Right atrium auricular region (tissue), 2 donors: Measurements from ENCODE around the gene NTPCR. TPM values are rescaled to one million over a fixed set of nuclear protein-coding genes. Genes with fewer than 3 reads are reported as not detected.
"Not testable (repeated sequence)": the region's sequence is repeated elsewhere in the genome, so short reads cannot be mapped to it uniquely, and the experiment has no call there.

ENCODE experiments used
- DNase-seq: peaks from one replicate; pipeline ENCODE4 v3.0.0-alpha.2; 2019; ENCODE audit warnings: low spot score
- H3K27ac ChIP-seq, 2 donors: fragments of 200-600 bp; sonication (generic); 1 replicate in 1 of 2; 2 replicates in 1 of 2; pipeline ENCODE4 v1.5.1; 2016 to 2019
- H3K27me3 ChIP-seq, 2 donors: fragments of 200-600 bp; sonication (generic); one replicate each; pipeline versions ENCODE4 v1.5.1 to v1.6.0; 2017 to 2019
- H3K36me3 ChIP-seq: fragments of 200-600 bp; sonication (generic); one replicate; pipeline ENCODE4 v1.5.1; 2016
- H3K4me1 ChIP-seq, 2 donors: fragments of 200-600 bp; sonication (generic); one replicate each; pipeline versions ENCODE4 v1.5.1 to v1.6.0; 2017 to 2019
- H3K4me3 ChIP-seq, 2 donors: fragments of 200-600 bp; sonication (generic); 1 replicate in 1 of 2; 2 replicates in 1 of 2; pipeline ENCODE4 v1.5.1; 2017 to 2019; ENCODE audit warnings: mild to moderate bottlenecking in 1 of 2, moderate library complexity in 1 of 2
- H3K9me3 ChIP-seq, 2 donors: fragments of 200-600 bp; sonication (generic); one replicate each; pipeline ENCODE4 v1.5.1; 2019
- total RNA-seq, 2 donors: library from RNA; depleted of rRNA; stranded (reverse); fragments of >200 nt; gene quantifications; one replicate each; pipeline ENCODE4 v1.1.0, GENCODE V29; 2016
- TF ChIP-seq, protein P1 (sequence below), 2 donors: fragments of 200-600 bp; sonication (generic); IDR thresholded peaks; one replicate each; pipeline ENCODE4 v1.5.1; 2019; ENCODE audit warnings: antibody characterized with exemption in 2 of 2

Gene NTPCR
- total RNA-seq, 2 donors from 2014 or later: 27.3 to 39.3 TPM

DNA sequence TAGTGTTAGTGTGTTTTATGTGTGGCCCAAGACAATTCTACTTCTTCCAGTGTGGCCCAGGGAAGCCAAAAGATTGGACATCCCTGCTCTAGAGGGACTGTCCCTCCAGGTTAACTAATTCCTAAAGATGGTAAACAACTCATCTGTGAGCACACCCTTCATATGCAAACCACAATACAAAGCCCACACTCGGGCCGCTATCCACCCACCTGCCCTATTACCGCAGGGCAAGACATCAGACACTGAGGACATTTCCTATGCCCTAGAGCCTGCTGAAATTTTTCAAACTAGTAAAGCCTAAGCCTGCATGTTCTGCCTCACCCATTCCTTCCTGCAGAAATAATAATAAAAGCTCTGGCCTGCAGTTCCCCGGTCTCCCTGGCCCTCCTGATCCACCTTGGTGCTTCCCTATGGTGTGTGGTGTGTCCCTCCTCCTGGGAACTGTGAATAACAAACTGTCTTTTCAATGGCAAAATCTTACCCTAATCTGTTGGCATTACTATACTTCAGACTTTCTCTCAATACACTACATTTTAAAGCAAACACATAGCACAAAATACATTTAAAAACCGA lies 39.3 kb upstream of the NTPCR start:
- no peaks in the 10 kb centered on the region for H3K27me3 ChIP-seq
- TF ChIP-seq, protein P1, sequence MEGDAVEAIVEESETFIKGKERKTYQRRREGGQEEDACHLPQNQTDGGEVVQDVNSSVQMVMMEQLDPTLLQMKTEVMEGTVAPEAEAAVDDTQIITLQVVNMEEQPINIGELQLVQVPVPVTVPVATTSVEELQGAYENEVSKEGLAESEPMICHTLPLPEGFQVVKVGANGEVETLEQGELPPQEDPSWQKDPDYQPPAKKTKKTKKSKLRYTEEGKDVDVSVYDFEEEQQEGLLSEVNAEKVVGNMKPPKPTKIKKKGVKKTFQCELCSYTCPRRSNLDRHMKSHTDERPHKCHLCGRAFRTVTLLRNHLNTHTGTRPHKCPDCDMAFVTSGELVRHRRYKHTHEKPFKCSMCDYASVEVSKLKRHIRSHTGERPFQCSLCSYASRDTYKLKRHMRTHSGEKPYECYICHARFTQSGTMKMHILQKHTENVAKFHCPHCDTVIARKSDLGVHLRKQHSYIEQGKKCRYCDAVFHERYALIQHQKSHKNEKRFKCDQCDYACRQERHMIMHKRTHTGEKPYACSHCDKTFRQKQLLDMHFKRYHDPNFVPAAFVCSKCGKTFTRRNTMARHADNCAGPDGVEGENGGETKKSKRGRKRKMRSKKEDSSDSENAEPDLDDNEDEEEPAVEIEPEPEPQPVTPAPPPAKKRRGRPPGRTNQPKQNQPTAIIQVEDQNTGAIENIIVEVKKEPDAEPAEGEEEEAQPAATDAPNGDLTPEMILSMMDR (IDR thresholded peaks at IDR 0.05): no peak
- H3K27ac ChIP-seq: no peak overlapping the region
- no peaks in the 10 kb centered on the region for H3K9me3 ChIP-seq
- H3K36me3 ChIP-seq: no peaks in the 10 kb centered on the region
- no peak for DNase-seq
- H3K4me3 ChIP-seq: no peak overlapping the region
- H3K4me1 ChIP-seq: no peaks in the 10 kb centered on the region

DNA sequence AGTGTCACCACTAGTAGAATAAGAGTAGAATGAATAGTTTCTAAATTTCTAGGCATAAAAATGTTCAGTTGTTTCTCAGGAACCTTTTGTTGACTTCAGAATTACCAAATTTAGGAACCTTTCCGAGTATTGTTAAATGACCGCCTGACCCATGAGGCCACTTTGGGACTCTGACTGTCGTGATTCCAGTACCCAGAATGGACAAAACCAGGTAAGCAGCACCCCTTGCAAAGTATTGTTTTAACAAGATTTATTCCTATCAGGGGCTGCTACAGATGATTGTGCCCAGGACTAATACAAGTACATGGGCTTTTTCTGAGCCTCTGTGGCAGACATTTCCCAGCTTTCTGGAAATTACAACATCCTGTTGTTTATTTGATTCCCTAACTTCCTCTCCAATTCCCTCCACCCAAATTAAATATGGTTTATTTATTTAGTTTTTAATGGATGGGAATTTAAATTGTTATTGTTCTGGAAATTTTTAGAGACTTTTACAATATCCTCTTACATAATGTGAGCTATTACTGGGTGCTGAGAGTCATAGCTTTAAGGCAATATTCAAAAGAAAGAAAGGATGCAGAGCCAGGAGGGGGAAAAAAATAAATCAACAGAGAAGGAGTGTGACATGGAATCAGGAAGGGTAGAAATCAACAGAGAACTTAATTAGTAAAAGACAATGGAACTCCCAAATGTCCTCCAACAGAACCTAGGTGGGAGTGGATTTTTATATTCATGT lies 37.4 kb upstream of the NTPCR start:
- no peak overlapping the region for H3K27ac ChIP-seq
- TF ChIP-seq, protein P1 (IDR thresholded peaks at IDR 0.05): no peak

DNA sequence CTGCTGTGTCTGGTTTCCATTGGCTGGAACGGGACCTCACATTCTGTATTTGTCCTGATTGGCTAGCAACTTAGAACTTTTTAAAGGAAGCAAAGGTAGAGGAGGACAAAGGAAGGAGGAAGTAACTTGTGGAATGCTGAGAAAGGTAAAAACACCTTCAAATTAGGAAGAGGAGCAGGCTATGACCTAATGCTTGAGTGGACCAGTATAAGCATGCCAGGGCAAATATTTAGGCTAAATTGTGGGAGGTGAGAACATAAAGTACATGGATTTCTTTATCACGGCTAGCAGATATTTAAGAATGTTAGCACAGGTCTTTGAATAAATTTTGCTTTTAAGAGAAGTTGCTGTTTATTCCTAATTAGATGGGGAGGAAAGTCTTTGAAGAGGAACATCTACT lies 36.1 kb upstream of the NTPCR start:
- not testable (repeated sequence) for H3K4me1 ChIP-seq, H3K36me3 ChIP-seq, H3K4me3 ChIP-seq, H3K27me3 ChIP-seq, H3K27ac ChIP-seq, DNase-seq, H3K9me3 ChIP-seq

More for the DNA sequence above, 37.4 kb upstream of the NTPCR start:
- no peak overlapping the region for H3K4me3 ChIP-seq
- no peaks in the 10 kb centered on the region for H3K27me3 ChIP-seq
- H3K36me3 ChIP-seq: no peaks in the 10 kb centered on the region
- H3K4me1 ChIP-seq: no peaks in the 10 kb centered on the region
- H3K9me3 ChIP-seq: no peaks in the 10 kb centered on the region
- DNase-seq: no peak

DNA sequence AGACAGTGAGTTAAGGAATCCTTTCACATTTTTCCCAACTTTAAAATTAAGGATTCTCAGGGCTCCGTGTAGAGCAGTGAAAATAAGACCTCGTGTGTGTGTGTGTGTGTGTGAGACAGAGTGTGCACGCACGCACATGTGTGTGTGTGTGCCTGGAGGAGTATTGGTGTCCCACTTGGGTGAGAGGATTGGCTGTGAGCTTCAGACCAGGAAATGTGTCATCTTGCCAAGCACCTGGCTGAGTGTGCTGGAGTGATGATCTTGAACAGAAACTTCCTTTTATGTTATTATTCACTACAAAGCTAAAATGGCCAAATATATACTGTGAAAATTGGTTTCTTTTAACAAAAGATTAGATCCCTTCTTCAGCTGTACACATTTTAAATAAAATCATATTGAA lies 35.2 kb upstream of the NTPCR start:
- no peaks in the 10 kb centered on the region for H3K27me3 ChIP-seq
- no peak for DNase-seq
- H3K4me3 ChIP-seq: no peak overlapping the region
- H3K27ac ChIP-seq: no peak overlapping the region
- H3K9me3 ChIP-seq: no peaks in the 10 kb centered on the region
- no peaks in the 10 kb centered on the region for H3K36me3 ChIP-seq
- no peaks in the 10 kb centered on the region for H3K4me1 ChIP-seq
- TF ChIP-seq, protein P1 (IDR thresholded peaks at IDR 0.05): no peak

DNA sequence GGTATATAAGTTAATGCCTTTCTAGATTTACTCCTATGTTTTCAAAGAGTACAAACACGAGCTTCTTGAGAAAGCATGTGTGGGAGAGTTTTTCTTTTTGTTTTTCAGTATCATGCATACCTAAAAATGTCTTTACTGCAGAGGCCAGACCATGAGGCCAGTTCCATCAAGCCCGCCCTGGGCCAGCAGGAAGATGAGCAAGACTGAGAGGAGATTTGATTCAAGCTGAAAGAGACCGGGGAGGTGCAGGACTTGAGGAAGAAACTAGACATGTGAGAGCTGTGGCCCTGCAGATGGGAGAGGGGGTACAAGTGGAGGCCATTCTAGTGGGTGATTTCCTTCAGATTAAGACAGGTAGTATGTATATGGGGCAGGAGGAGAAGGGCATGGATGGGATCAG lies 33.4 kb upstream of the NTPCR start:
- H3K36me3 ChIP-seq: no peaks in the 10 kb centered on the region
- no peak for DNase-seq
- H3K9me3 ChIP-seq: no peaks in the 10 kb centered on the region
- no peak overlapping the region for H3K27ac ChIP-seq
- no peaks in the 10 kb centered on the region for H3K4me1 ChIP-seq
- TF ChIP-seq, protein P1 (IDR thresholded peaks at IDR 0.05): no peak
- H3K4me3 ChIP-seq: no peak overlapping the region
- H3K27me3 ChIP-seq: no peaks in the 10 kb centered on the region

DNA sequence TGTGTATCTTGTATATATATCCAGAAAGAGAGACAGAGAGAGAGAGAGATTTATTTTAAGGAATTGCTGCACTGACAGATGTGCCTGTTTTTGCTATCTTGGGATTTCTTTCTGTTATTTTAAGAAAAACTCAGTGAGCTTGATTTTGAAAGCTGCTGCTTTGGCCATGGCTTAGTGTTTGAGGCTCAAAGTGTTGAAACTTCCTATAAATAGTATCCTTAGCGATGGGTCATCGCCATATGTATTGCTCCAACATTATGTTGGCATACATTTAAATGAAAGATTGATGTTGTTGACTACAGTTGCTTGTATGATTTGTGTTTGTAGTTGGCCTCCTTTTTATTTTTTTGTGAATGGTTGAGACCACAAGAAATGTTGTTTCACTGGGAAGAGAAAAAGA lies 29.0 kb upstream of the NTPCR start:
- no peak for DNase-seq
- TF ChIP-seq, protein P1 (IDR thresholded peaks at IDR 0.05): no peak
- H3K27ac ChIP-seq: no peak overlapping the region
- no peaks in the 10 kb centered on the region for H3K36me3 ChIP-seq
- no peaks in the 10 kb centered on the region for H3K4me1 ChIP-seq
- no peaks in the 10 kb centered on the region for H3K9me3 ChIP-seq
- no peak overlapping the region for H3K4me3 ChIP-seq
- H3K27me3 ChIP-seq: no peaks in the 10 kb centered on the region
